Trophoblast cell (in vitro differentiated cells and primary cell): ENCODE results near the gene AUTS2.

Experiments
- DNase-seq, 2 donors: peaks; one replicate each; pipeline ENCODE4 v3.0.0-alpha.2; 2016
- H2AFZ ChIP-seq: 2 replicates; pipeline ENCODE4 v1.6.1; 2013; ENCODE audit warnings: low read length, moderate library complexity, mild to moderate bottlenecking; ENCODE audit not compliant: insufficient read depth, poor library complexity
- H2AK5ac ChIP-seq: 2 replicates; pipeline ENCODE4 v1.6.1; 2013; ENCODE audit warnings: mild to moderate bottlenecking, low read length
- H2BK120ac ChIP-seq: 2 replicates; pipeline ENCODE4 v1.6.1; 2013; ENCODE audit warnings: low read length, mild to moderate bottlenecking, moderate library complexity; ENCODE audit not compliant: insufficient read depth, poor library complexity
- H2BK12ac ChIP-seq: 2 replicates; pipeline ENCODE4 v1.6.1; 2013; ENCODE audit warnings: mild to moderate bottlenecking, low read length, moderate library complexity
- H2BK5ac ChIP-seq: 2 replicates; pipeline ENCODE4 v1.6.1; 2013; ENCODE audit warnings: low read length, low read depth, moderate library complexity, mild to moderate bottlenecking; ENCODE audit not compliant: poor library complexity
- H3K14ac ChIP-seq: 2 replicates; pipeline ENCODE4 v1.6.1; 2013; ENCODE audit warnings: mild to moderate bottlenecking, low read length
- H3K18ac ChIP-seq: 2 replicates; pipeline ENCODE4 v1.6.1; 2013; ENCODE audit warnings: mild to moderate bottlenecking, low read length
- H3K23ac ChIP-seq: 2 replicates; pipeline ENCODE4 v1.6.1; 2013; ENCODE audit warnings: low read length
- H3K27ac ChIP-seq: 2 replicates; pipeline ENCODE4 v1.5.1; 2013; ENCODE audit warnings: low read depth, mild to moderate bottlenecking, inconsistent platforms, low read length, moderate library complexity
- H3K27me3 ChIP-seq: 2 replicates; pipeline ENCODE4 v1.6.1; 2013; ENCODE audit warnings: inconsistent platforms, mild to moderate bottlenecking, low read length, moderate library complexity; ENCODE audit not compliant: insufficient read depth
- H3K36me3 ChIP-seq, 2 experiments: 1 replicate in 1 of 2; 2 replicates in 1 of 2; pipeline ENCODE4 v1.6.1; 2013; ENCODE audit warnings: low read length in 2 of 2, mild to moderate bottlenecking in 2 of 2, moderate library complexity in 1 of 2; ENCODE audit not compliant: insufficient read depth in 2 of 2, control insufficient read depth in 1 of 2
- H3K4ac ChIP-seq: 2 replicates; pipeline ENCODE4 v1.6.1; 2013; ENCODE audit warnings: low read depth, mild to moderate bottlenecking, low read length, moderate library complexity
- H3K4me1 ChIP-seq, 2 experiments: 1 replicate in 1 of 2; 2 replicates in 1 of 2; pipeline ENCODE4 v1.6.1; 2013; ENCODE audit warnings: low read length in 2 of 2, mild to moderate bottlenecking in 2 of 2, moderate library complexity in 1 of 2; ENCODE audit not compliant: insufficient read depth in 2 of 2, control insufficient read depth in 1 of 2
- H3K4me2 ChIP-seq: 2 replicates; pipeline ENCODE4 v1.6.1; 2013; ENCODE audit warnings: inconsistent platforms, mild to moderate bottlenecking, low read length, moderate library complexity
- H3K4me3 ChIP-seq: 2 replicates; pipeline ENCODE4 v1.5.1; 2013; ENCODE audit warnings: mild to moderate bottlenecking, low read depth, low read length, inconsistent platforms
- H3K79me1 ChIP-seq: one replicate; pipeline ENCODE4 v1.6.1; 2013; ENCODE audit warnings: low read length
- H3K79me2 ChIP-seq: 2 replicates; pipeline ENCODE4 v1.6.1; 2013; ENCODE audit warnings: low read length, mild to moderate bottlenecking; ENCODE audit not compliant: control insufficient read depth, insufficient read depth, poor library complexity
- H3K9ac ChIP-seq: 2 replicates; pipeline ENCODE4 v1.6.1; 2013; ENCODE audit warnings: mild to moderate bottlenecking, low read length
- H3K9me3 ChIP-seq: 2 replicates; pipeline ENCODE4 v1.6.1; 2013; ENCODE audit warnings: low read depth, mild to moderate bottlenecking, control low read depth, inconsistent platforms, low read length; ENCODE audit not compliant: insufficient read depth
- H4K12ac ChIP-seq: 2 replicates; pipeline ENCODE4 v1.6.1; 2013; ENCODE audit warnings: low read depth, mild to moderate bottlenecking, low read length, moderate library complexity
- H4K8ac ChIP-seq: 2 replicates; pipeline ENCODE4 v1.6.1; 2013; ENCODE audit warnings: low read depth, mild to moderate bottlenecking, low read length, moderate library complexity
- H4K91ac ChIP-seq: one replicate; pipeline ENCODE4 v1.6.1; 2013; ENCODE audit warnings: low read depth, mild to moderate bottlenecking, low read length, moderate library complexity
- WGBS: extraction: QIAGEN DNeasy Blood & Tissue Kit; methylation state at CpG from one replicate; pipeline ENCODE4 v1.1.7; 2013; ENCODE audit warnings: missing lambda C conversion rate; ENCODE audit not compliant: insufficient read length, insufficient coverage; ENCODE audit errors: extremely low coverage; 5-methylcytosine and 5-hydroxymethylcytosine counted together

Gene AUTS2

GRCh38 chr7:69968969-69969556 is 370.8 kb downstream of the AUTS2 start:
- Histone ChIP-seq H2BK5ac (no peak overlapping the region), H3K79me1 (no peaks in the 10 kb centered on the region), H3K4ac (no peak overlapping the region), H3K36me3 (no peaks in the 10 kb centered on the region), H3K4me1 (peaks cover 3 to 4% of the 10 kb centered on the region in 2 experiments), H3K23ac (no peak overlapping the region), H2BK12ac (no peak overlapping the region), H4K8ac (no peak overlapping the region), H3K27me3 (no peaks in the 10 kb centered on the region), H4K12ac (no peak overlapping the region), H2AFZ (no peak overlapping the region), H3K18ac (no peak overlapping the region), H3K14ac (no peak overlapping the region), H3K4me2 (no peak overlapping the region), H3K27ac (no peak overlapping the region), H3K79me2 (no peaks in the 10 kb centered on the region), H3K9me3 (no peaks in the 10 kb centered on the region), H2BK120ac (no peak overlapping the region), H2AK5ac (no peak overlapping the region), H3K4me3 (no peak overlapping the region), H3K9ac (no peak overlapping the region), H4K91ac (no peak overlapping the region)
- no CpG with 5 or more reads among the region's 4 CpGs for WGBS
- no peak for DNase-seq

GRCh38 chr7:69981646-69982045 is 383.4 kb downstream of the AUTS2 start:
- Histone ChIP-seq H3K9ac (no peak overlapping the region), H3K14ac (no peak overlapping the region), H3K9me3 (no peaks in the 10 kb centered on the region), H4K91ac (no peak overlapping the region), H3K23ac (no peak overlapping the region), H4K12ac (no peak overlapping the region), H3K4me1 (no peaks in the 10 kb centered on the region), H3K4me3 (no peak overlapping the region), H2BK5ac (no peak overlapping the region), H3K4ac (no peak overlapping the region), H4K8ac (no peak overlapping the region), H2AK5ac (no peak overlapping the region), H2BK120ac (no peak overlapping the region), H3K18ac (no peak overlapping the region), H2BK12ac (no peak overlapping the region), H3K79me1 (no peaks in the 10 kb centered on the region), H2AFZ (no peak overlapping the region), H3K4me2 (no peak overlapping the region), H3K27me3 (no peaks in the 10 kb centered on the region), H3K27ac (no peak overlapping the region), H3K36me3 (no peaks in the 10 kb centered on the region), H3K79me2 (no peaks in the 10 kb centered on the region)
- no CpG with 5 or more reads among the region's 4 CpGs for WGBS
- DNase-seq, result peak in 1 of 2 donors; percentile 4

- Histone ChIP-seq H2BK12ac (no peak overlapping the region), H3K18ac (no peak overlapping the region), H3K36me3 (no peaks in the 10 kb centered on the region), H3K27me3 (no peaks in the 10 kb centered on the region), H4K12ac (no peak overlapping the region), H3K4me2 (no peak overlapping the region), H3K9me3 (no peaks in the 10 kb centered on the region), H3K4ac (no peak overlapping the region), H2BK120ac (no peak overlapping the region), H4K8ac (no peak overlapping the region), H4K91ac (no peak overlapping the region), H3K4me3 (no peak overlapping the region), H2AK5ac (no peak overlapping the region), H3K14ac (no peak overlapping the region), H3K4me1 (no peaks in the 10 kb centered on the region), H3K27ac (no peak overlapping the region), H3K79me1 (no peaks in the 10 kb centered on the region), H3K9ac (no peak overlapping the region), H2AFZ (no peak overlapping the region), H2BK5ac (no peak overlapping the region), H3K23ac (no peak overlapping the region), H3K79me2 (no peaks in the 10 kb centered on the region)
- no CpG with 5 or more reads among the region's 1 CpG for WGBS
- DNase-seq, result peak; percentile 51 to 63
Observed at GRCh38 chr7:69982197-69982596, 383.9 kb downstream of the AUTS2 start.

GRCh38 chr7:69989551-69989950 is 391.3 kb downstream of the AUTS2 start:
- no peak overlapping the region for H3K14ac ChIP-seq
- H3K18ac ChIP-seq, result no peak overlapping the region
- no peaks in the 10 kb centered on the region for H3K79me2 ChIP-seq
- no peak overlapping the region for H2BK5ac ChIP-seq
- no peaks in the 10 kb centered on the region for H3K27me3 ChIP-seq
- H2AFZ ChIP-seq, result no peak overlapping the region
- H2BK12ac ChIP-seq, result no peak overlapping the region
- no peak overlapping the region for H3K4me2 ChIP-seq
- no peak overlapping the region for H4K91ac ChIP-seq
- no peak for DNase-seq
- no peak overlapping the region for H2BK120ac ChIP-seq
- WGBS, result no CpG with 5 or more reads among the region's 5 CpGs
- no peak overlapping the region for H3K4me3 ChIP-seq
- H3K79me1 ChIP-seq, result no peaks in the 10 kb centered on the region
- no peak overlapping the region for H3K27ac ChIP-seq
- no peak overlapping the region for H3K4ac ChIP-seq
- no peak overlapping the region for H3K23ac ChIP-seq
- H3K9ac ChIP-seq, result no peak overlapping the region
- no peak overlapping the region for H2AK5ac ChIP-seq
- H4K8ac ChIP-seq, result no peak overlapping the region
- no peaks in the 10 kb centered on the region for H3K9me3 ChIP-seq
- H3K4me1 ChIP-seq, result no peaks in the 10 kb centered on the region
- H3K36me3 ChIP-seq, result no peaks in the 10 kb centered on the region
- no peak overlapping the region for H4K12ac ChIP-seq
